Measurements from ENCODE around the gene CDH4.

The CDH4 gene

GRCh38 chr20:61731363-61732181 lies 479.5 kb downstream of the CDH4 start:
- no peak for DNase-seq (ENCODE audit: low read depth, low spot score)

- no peak for DNase-seq (ENCODE audit: low read depth, low spot score)
Observed at GRCh38 chr20:61732511-61733210, 480.6 kb downstream of the CDH4 start.

- no peak for DNase-seq (ENCODE audit: low read depth, low spot score)
Observed at GRCh38 chr20:61733216-61733615, 481.2 kb downstream of the CDH4 start.

GRCh38 chr20:61733891-61734732 lies 482.1 kb downstream of the CDH4 start:
- no peak for DNase-seq (ENCODE audit: low read depth, low spot score)

GRCh38 chr20:61734733-61735502 lies 482.9 kb downstream of the CDH4 start:
- DNase-seq (ENCODE audit: low read depth, low spot score) = no peak

- DNase-seq (ENCODE audit: low read depth, low spot score) = no peak
Observed at GRCh38 chr20:61735503-61735785, 483.4 kb downstream of the CDH4 start.

GRCh38 chr20:61736001-61736635 lies 484.1 kb downstream of the CDH4 start:
- DNase-seq (ENCODE audit: low read depth, low spot score) = no peak

GRCh38 chr20:61736751-61737310 lies 484.8 kb downstream of the CDH4 start:
- DNase-seq (ENCODE audit: low read depth, low spot score) = no peak

GRCh38 chr20:61737346-61737745 lies 485.3 kb downstream of the CDH4 start:
- no peak for DNase-seq (ENCODE audit: low read depth, low spot score)

- no peak for DNase-seq (ENCODE audit: low read depth, low spot score)
Observed at GRCh38 chr20:61737812-61738443, 485.9 kb downstream of the CDH4 start.

- no peak for DNase-seq (ENCODE audit: low read depth, low spot score)
Observed at GRCh38 chr20:61738601-61739069, 486.6 kb downstream of the CDH4 start.

- DNase-seq (ENCODE audit: low read depth, low spot score) = no peak
Observed at GRCh38 chr20:61739086-61739831, 487.2 kb downstream of the CDH4 start.

GRCh38 chr20:61739832-61740118 lies 487.7 kb downstream of the CDH4 start:
- no peak for DNase-seq (ENCODE audit: low read depth, low spot score)

- no peak for DNase-seq (ENCODE audit: low read depth, low spot score)
Observed at GRCh38 chr20:61742097-61742825, 490.2 kb downstream of the CDH4 start.

GRCh38 chr20:61743606-61744005 lies 491.5 kb downstream of the CDH4 start:
- no peak for DNase-seq (ENCODE audit: low read depth, low spot score)

- DNase-seq (ENCODE audit: low read depth, low spot score) = no peak
Observed at GRCh38 chr20:61744691-61745396, 492.8 kb downstream of the CDH4 start.

- DNase-seq (ENCODE audit: low read depth, low spot score) = no peak
Observed at GRCh38 chr20:61745397-61746146, 493.5 kb downstream of the CDH4 start.
